GM18868 (cell line): ENCODE measurements around the gene NEIL3.
"Not testable (repeated sequence)": the region's sequence is repeated elsewhere in the genome, so short reads cannot be mapped to it uniquely, and the experiment has no call there.

Experiments used
- ATAC-seq: cut with Tn5 transposase; IDR thresholded peaks from one replicate; pipeline ENCODE4 v1.9.1; 2021; ENCODE audit warnings: mild to moderate bottlenecking, moderate library complexity; ENCODE audit not compliant: unreplicated experiment

Gene NEIL3

GRCh38 chr4:177301126-177301639 lies 8.5 kb upstream of the NEIL3 start:
- ATAC-seq, result peak; percentile 53

DNA sequence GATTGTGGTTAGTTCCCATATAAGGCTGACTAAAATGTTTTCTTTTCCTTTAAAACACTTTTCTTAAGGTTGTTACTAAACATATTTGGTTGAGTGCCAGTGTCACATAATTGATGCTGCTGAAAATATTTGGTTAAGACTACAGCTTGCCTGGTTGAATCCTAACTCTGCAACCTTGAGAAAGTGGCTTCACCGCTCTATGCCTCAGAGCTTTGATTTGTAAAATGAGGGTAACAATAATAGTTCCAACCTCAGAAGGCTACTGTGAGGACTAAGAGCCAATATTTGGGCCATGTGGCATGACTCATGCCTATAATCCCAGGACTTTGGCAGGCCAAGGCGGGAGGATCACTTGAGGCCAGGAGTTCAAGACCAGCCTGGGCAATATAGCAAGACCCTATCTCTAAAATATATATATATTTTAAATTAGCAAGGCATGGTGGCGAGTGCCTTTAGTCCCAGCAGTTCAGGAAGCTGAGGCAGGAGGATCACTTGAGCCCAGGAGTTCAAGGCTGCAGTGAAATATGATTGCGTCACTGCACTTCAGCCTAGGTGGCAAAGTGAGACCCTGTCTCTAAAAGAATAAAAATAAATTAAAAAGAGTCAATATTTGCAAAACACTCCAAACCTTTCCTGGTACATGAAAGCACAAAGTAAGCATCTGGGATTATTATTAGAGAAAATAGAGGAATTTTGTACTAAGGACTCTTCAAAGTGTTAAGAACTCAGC lies 7.1 kb upstream of the NEIL3 start:
- no peak for ATAC-seq

GRCh38 chr4:177304094-177304493 lies 5.6 kb upstream of the NEIL3 start:
- ATAC-seq, result no peak

DNA sequence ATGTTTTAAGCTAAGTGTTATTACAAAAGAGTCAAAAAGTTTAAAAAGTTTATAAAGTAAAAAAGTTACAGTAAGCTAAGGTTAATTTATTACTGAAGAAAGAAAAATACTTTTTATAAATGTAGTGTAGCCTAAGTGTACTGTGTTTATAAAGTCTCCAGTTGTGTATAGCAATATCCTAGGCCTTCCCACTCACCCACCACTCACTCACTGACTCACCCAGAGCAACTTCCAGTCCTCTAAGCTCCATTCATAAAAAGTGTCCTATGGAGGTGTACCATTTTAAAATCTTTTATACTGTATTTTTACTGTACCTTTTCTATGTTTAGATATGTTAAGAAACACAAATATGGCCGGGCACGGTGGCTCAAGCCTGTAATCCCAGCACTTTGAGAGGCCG lies 4.8 kb upstream of the NEIL3 start:
- not testable (repeated sequence) for ATAC-seq

DNA sequence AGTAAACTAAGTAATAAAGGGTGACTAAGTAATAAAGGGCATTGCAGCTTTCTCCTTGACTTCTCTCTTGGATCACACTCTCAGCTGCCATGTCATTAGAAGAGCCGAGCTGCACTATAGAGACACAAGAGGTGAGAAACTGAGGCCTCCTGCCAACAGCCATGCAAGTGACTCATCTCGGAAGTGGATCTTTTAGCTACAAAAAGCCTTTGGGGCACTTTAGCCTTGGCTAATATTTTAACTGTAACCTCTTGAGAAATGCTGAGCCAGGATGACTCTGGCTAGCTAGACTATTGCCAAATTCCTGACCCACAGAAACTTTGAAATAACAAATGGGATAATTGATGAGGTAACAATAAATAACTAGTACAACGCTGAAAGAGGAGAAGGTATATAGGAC lies 1.5 kb upstream of the NEIL3 start:
- no peak for ATAC-seq

DNA sequence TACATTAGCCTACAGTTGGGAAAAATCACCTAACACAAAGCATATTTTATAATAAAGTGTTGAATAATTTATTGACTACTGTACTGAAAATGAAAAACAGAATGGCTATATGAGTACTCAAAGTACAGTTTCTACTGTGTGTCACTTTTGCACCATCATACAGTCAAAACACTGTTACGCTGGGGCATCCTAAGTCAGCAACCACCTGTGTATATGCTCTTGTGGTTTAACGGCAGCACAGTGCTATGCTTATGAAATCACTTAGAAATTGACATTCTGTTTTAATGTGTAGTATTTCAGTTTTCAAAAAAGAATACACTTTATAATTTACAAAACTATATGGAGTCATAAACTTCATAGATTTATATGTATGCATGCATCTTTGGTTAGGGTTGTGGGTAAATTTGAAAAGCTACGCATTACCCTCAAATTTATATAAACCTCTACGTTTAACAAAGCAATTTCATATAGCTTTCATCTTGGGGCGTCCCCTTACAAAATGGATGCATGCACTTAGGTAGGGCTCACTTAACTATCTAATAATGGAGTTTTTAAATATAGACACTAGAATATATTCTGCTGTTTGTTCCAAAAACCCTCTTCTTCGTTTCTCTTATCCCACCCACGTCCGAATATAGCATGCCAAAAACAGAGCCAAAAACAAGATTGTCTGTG lies 690 bp upstream of the NEIL3 start:
- peak; percentile 1 for ATAC-seq

DNA sequence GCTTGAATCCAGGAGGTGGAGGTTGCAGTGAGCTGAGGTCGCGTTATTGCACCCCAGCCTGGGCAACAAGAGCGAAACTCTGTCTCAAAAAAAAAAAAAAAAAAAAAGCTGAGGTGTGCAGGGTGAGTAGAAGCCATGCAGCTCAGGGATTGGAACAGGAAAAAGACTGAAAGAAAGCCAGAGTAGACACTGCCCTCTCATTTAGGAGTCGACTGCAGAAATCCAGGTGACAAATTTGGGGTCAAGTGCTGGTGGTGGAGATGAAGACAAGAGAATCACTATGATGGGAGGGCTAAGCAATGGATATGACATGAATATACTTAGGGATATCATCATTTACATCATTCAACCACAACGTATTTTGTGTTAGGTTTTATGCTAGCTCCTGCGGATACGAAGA lies 1.9 kb downstream of the NEIL3 start:
- no peak for ATAC-seq

DNA sequence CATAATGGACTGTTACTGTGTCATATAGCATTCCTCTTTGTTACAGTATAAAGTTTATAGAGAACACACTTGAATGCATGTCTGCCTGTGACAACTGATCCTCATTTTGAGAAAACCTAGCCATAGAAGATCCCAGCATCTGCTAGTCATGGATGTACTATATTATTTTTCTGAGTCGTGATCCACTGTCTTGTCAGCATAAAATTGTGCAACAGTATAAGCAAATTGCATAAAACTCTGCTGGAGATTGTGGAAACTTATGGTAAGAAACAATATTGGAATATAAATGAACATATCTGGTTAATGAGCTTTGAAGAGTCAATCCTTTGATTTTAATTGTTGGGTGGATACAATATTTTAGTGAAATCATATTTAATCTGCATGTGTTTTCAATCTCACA lies 3.6 kb downstream of the NEIL3 start:
- no peak for ATAC-seq

- ATAC-seq, result peak; percentile 37
These were observed 6.2 kb downstream of the NEIL3 start for GRCh38 chr4:177315767-177316464.

DNA sequence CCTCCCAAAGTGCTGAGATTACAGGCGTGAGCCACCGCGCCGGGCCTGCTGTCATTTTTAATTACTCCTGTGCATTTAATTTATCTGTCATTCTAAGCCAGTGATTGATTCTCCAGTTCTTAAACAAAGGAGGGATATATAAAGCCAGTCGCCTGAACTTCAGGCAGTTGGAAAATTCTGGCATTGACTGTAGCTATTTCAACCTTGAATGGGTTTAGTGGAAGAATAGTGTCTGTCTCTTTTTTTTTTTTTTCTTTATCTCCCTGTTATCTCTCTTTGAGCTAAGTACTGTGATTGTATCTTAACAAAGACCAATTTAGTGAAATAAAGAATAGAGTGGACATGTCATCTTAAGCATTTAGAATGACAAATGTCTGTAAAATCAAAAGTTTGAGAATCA lies 11.0 kb downstream of the NEIL3 start:
- no peak for ATAC-seq

DNA sequence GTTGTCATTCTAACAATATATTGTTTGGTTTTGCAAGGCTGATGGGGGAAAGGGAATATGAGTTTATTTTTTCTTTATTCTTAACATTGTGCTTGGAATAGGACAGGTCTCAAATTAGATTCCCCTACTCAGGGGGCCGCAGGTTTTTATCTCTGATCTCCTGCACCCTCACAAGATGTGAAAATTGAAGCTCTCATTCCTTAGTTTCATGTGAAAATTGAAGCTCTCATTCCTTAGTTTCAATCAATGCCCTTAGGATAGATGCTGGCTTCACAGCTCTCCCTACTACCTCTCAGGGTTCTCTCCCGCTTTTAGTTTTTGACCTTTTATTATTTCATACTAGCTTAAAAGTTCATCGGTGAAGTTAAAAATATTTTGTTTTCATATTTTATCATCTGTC lies 12.0 kb downstream of the NEIL3 start:
- no peak for ATAC-seq

DNA sequence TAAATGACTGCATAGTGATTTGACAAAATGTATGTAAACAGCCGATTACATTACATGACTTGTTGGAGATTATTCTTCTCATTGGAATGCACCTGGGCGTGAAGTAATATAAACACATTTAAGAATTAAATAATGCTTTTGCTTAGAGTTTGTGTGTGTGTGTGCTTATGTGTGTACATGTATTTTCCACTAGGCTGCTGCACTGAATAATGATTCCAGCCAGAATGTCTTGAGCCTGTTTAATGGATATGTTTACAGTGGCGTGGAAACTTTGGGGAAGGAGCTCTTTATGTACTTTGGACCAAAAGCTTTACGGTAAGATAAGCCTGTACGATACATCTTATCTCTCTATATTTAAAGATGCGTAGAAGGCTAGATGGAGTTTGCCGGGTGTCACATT lies 12.6 kb downstream of the NEIL3 start:
- no peak for ATAC-seq

DNA sequence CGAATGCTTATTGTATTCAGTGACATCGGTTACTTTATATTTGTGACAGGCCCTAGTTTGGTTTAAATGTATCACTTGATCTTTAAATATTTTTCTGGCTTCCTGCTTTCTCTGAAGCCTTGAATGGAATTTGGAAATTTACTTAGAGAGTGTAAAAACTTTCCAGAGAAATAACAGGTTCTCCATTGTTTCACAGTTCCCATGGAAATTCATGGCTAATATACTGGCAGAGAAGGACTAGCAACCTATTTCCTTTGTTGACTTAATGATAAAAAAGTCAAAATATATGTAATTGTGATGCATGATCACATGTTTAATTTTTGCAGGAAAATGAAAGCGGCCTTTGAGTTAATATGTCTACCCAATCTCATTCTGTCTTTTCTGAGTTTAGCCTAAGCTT lies 13.2 kb downstream of the NEIL3 start:
- no peak for ATAC-seq

GRCh38 chr4:177323416-177323815 lies 13.7 kb downstream of the NEIL3 start:
- ATAC-seq, result no peak

DNA sequence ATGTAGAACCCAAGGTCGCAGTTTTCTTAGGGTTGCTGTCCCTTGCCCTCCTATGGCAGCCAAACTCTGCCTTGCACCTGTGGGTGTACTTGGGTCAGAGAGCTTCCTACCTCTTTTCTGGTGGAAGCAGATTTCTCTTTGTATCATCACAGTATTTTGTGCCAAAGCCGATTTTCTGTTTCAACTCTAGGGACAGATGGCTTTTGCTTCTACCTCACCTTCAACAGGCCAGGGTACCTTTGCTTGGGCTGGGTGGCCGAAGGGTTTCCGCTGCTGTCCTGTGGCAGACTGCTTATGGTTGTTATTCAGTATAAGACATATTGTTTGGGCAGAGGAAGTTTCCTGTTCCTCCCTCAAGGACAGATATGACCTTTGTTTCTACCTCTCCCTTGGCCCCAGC lies 22.4 kb downstream of the NEIL3 start:
- no peak for ATAC-seq

DNA sequence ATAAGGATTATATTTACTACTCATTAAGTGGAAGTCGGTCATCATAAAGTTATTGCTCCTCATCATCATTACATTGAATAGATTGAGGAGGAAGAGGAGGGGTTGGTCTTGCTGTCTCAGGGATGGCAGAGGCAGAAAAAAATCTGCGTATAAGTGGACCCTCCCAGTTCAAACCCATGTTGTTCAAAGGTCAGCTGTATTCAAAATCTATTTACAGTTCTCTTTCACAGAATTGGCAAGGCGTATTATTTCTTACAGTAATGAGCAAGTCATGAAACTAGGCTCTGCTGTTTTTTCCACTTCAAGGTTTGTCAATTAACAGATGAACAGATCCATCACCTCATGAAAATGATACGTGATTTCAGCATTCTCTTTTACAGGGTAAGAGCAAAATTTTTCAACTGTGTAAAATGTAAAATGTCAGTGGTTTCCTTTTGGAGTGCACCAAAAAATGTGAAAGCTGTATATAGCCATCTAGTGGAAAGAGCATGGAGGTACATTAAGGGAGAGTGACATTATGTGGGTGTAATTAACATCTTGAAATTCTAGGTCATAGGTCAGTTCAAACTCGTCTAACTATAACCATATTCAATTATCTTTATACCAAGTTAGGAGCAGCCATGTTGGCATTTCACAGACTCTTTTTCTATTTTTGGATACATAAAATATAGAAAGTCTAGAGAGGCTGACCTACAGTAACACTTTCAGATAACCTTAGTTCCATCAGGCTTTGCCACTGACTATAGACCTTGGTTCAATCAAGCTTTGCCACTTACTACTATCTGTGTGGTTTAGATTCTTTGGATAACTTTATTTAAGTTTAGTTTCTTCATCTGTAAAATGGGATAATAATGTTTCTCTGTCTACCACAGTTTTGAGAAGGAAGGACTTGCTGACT lies 30.1 kb downstream of the NEIL3 start:
- ATAC-seq, result peak; percentile 97

DNA sequence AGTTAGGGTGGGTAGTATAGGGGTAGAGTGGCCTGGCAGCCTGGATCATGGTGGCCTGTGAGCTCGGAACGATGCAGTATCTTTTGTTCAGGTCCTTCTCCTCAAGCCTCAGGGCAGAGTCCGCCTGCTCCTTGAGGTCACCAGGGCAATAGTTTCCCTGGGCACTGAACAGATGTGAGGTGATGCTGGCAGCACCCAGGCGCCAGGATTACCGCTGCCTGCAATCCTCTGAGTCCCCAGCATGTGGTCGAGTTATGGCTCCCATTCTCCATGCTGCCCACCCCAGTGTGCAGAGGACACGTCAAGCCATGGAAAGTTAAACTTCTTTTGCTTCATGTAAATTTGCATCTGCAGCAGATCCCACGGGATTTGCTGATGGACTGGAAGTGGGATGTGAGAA lies 38.7 kb downstream of the NEIL3 start:
- no peak for ATAC-seq

DNA sequence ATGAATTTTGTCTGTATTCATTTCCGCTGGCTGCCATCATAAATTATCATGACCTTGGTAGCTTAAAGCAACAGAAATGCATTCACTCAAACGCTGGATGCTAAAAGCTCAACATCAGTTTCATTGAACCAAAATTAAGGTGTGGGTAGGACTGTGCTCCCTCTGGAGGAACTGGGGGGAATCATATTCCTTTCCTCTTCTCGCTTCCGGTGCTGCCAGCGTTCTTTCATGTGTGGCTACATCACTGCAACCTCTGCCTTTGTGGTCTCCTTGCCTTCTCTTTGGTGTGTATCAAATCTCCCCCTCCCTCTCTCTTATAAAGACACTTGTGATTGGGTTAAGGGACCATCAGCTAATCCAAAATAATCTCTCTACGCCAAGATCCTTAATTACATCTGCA lies 39.5 kb downstream of the NEIL3 start:
- no peak for ATAC-seq

- no peak for ATAC-seq
These were observed 42.1 kb downstream of the NEIL3 start for GRCh38 chr4:177351622-177352244.

- ATAC-seq, result no peak
These were observed 46.5 kb downstream of the NEIL3 start for GRCh38 chr4:177356206-177356605.
